ENCODE measurements around the gene LIPM.

Gene LIPM

GRCh38 chr10:88800152-88801125 is 2.1 kb upstream of the LIPM start:
- Histone ChIP-seq H2BK5ac (ENCODE audit: low read length) (no peak overlapping the region), H3K27ac (replicated peaks; ENCODE audit: low read length) (no peak overlapping the region), H3K4me1 (ENCODE audit: control insufficient read depth in 2 of 2, insufficient read depth in 1 of 2, low read depth in 1 of 2, low read length in 2 of 2) (no peaks in the 10 kb centered on the region), H3K4ac (ENCODE audit: low read length) (no peak overlapping the region), H3K9me3 (replicated peaks in 1 of 2; ENCODE audit: control insufficient read depth in 2 of 2, insufficient read depth in 1 of 2, low read depth in 1 of 2, low read length in 2 of 2) (no peaks in the 10 kb centered on the region), H4K8ac (ENCODE audit: low read depth, low read length) (no peak overlapping the region), H3K23ac (ENCODE audit: low read depth, low read length, poor library complexity) (no peak overlapping the region), H2AFZ (ENCODE audit: low read length) (no peak overlapping the region), H3K4me2 (ENCODE audit: insufficient read depth, low read length, poor library complexity, severe bottlenecking) (no peak overlapping the region), H3K36me3 (replicated peaks in 1 of 2; ENCODE audit: control insufficient read depth in 2 of 2, insufficient read depth in 2 of 2, low read length in 2 of 2) (no peaks in the 10 kb centered on the region), H3K9ac (ENCODE audit: low read depth, low read length, poor library complexity) (no peak overlapping the region), H3K14ac (ENCODE audit: low read length) (no peak overlapping the region), H3K18ac (ENCODE audit: low read length) (no peak overlapping the region), H2BK120ac (ENCODE audit: low read depth, low read length) (no peak overlapping the region), H3K79me1 (ENCODE audit: low read depth, low read length) (no peaks in the 10 kb centered on the region), H3K27me3 (ENCODE audit: control insufficient read depth in 3 of 3, insufficient read depth in 3 of 3, low read depth in 1 of 3, low read length in 3 of 3) (no peaks in the 10 kb centered on the region), H2BK15ac (ENCODE audit: low read length) (no peak overlapping the region), H3K4me3 (ENCODE audit: low read length in 2 of 2) (no peak overlapping the region), H2AK5ac (ENCODE audit: low read depth, low read length) (no peak overlapping the region), H2BK12ac (ENCODE audit: low read length) (no peak overlapping the region), H4K91ac (ENCODE audit: low read depth, low read length, poor library complexity) (no peak overlapping the region)
- no peak for DNase-seq (ENCODE audit: low spot score)
- no CpG with 5 or more reads among the region's 2 CpGs for WGBS, 2 donors (ENCODE audit: extremely low coverage in 2 of 2, insufficient read length in 2 of 2, insufficient replicate concordance in 1 of 2)

- Histone ChIP-seq H3K27me3 (ENCODE audit: control insufficient read depth in 3 of 3, insufficient read depth in 3 of 3, low read depth in 1 of 3, low read length in 3 of 3) (no peaks in the 10 kb centered on the region), H2BK12ac (ENCODE audit: low read length) (no peak overlapping the region), H2BK15ac (ENCODE audit: low read length) (no peak overlapping the region), H3K14ac (ENCODE audit: low read length) (no peak overlapping the region), H4K91ac (ENCODE audit: low read depth, low read length, poor library complexity) (no peak overlapping the region), H2AFZ (ENCODE audit: low read length) (no peak overlapping the region), H3K9ac (ENCODE audit: low read depth, low read length, poor library complexity) (no peak overlapping the region), H3K4ac (ENCODE audit: low read length) (no peak overlapping the region), H3K36me3 (replicated peaks in 1 of 2; ENCODE audit: control insufficient read depth in 2 of 2, insufficient read depth in 2 of 2, low read length in 2 of 2) (no peaks in the 10 kb centered on the region), H2BK120ac (ENCODE audit: low read depth, low read length) (no peak overlapping the region), H3K18ac (ENCODE audit: low read length) (no peak overlapping the region), H4K8ac (ENCODE audit: low read depth, low read length) (no peak overlapping the region), H3K79me1 (ENCODE audit: low read depth, low read length) (no peaks in the 10 kb centered on the region), H3K4me2 (ENCODE audit: insufficient read depth, low read length, poor library complexity, severe bottlenecking) (no peak overlapping the region), H2AK5ac (ENCODE audit: low read depth, low read length) (no peak overlapping the region), H2BK5ac (ENCODE audit: low read length) (no peak overlapping the region), H3K9me3 (replicated peaks in 1 of 2; ENCODE audit: control insufficient read depth in 2 of 2, insufficient read depth in 1 of 2, low read depth in 1 of 2, low read length in 2 of 2) (no peaks in the 10 kb centered on the region), H3K4me1 (ENCODE audit: control insufficient read depth in 2 of 2, insufficient read depth in 1 of 2, low read depth in 1 of 2, low read length in 2 of 2) (no peaks in the 10 kb centered on the region), H3K4me3 (ENCODE audit: low read length in 2 of 2) (no peak overlapping the region), H3K27ac (replicated peaks; ENCODE audit: low read length) (no peak overlapping the region), H3K23ac (ENCODE audit: low read depth, low read length, poor library complexity) (no peak overlapping the region)
- DNase-seq (ENCODE audit: low spot score) = no peak
- WGBS, 2 donors (ENCODE audit: extremely low coverage in 2 of 2, insufficient read length in 2 of 2, insufficient replicate concordance in 1 of 2) = no CpG with 5 or more reads among the region's 2 CpGs
These were observed 1.1 kb downstream of the LIPM start for GRCh38 chr10:88803641-88804040.

GRCh38 chr10:88804083-88804812 is 1.7 kb downstream of the LIPM start:
- Histone ChIP-seq H2BK12ac (ENCODE audit: low read length) (no peak overlapping the region), H3K36me3 (replicated peaks in 1 of 2; ENCODE audit: control insufficient read depth in 2 of 2, insufficient read depth in 2 of 2, low read length in 2 of 2) (no peaks in the 10 kb centered on the region), H2BK120ac (ENCODE audit: low read depth, low read length) (no peak overlapping the region), H3K27ac (replicated peaks; ENCODE audit: low read length) (no peak overlapping the region), H3K4me1 (ENCODE audit: control insufficient read depth in 2 of 2, insufficient read depth in 1 of 2, low read depth in 1 of 2, low read length in 2 of 2) (no peaks in the 10 kb centered on the region), H3K4ac (ENCODE audit: low read length) (no peak overlapping the region), H3K14ac (ENCODE audit: low read length) (no peak overlapping the region), H2AFZ (ENCODE audit: low read length) (no peak overlapping the region), H3K23ac (ENCODE audit: low read depth, low read length, poor library complexity) (no peak overlapping the region), H3K9me3 (replicated peaks in 1 of 2; ENCODE audit: control insufficient read depth in 2 of 2, insufficient read depth in 1 of 2, low read depth in 1 of 2, low read length in 2 of 2) (no peaks in the 10 kb centered on the region), H2AK5ac (ENCODE audit: low read depth, low read length) (no peak overlapping the region), H3K4me3 (ENCODE audit: low read length in 2 of 2) (no peak overlapping the region), H3K9ac (ENCODE audit: low read depth, low read length, poor library complexity) (no peak overlapping the region), H3K18ac (ENCODE audit: low read length) (no peak overlapping the region), H3K4me2 (ENCODE audit: insufficient read depth, low read length, poor library complexity, severe bottlenecking) (no peak overlapping the region), H2BK15ac (ENCODE audit: low read length) (no peak overlapping the region), H4K8ac (ENCODE audit: low read depth, low read length) (no peak overlapping the region), H3K79me1 (ENCODE audit: low read depth, low read length) (no peaks in the 10 kb centered on the region), H2BK5ac (ENCODE audit: low read length) (no peak overlapping the region), H4K91ac (ENCODE audit: low read depth, low read length, poor library complexity) (no peak overlapping the region), H3K27me3 (ENCODE audit: control insufficient read depth in 3 of 3, insufficient read depth in 3 of 3, low read depth in 1 of 3, low read length in 3 of 3) (no peaks in the 10 kb centered on the region)
- DNase-seq (ENCODE audit: low spot score) = no peak
- 100% methylated on average over 2 of the region's 6 CpGs; no CpG with 5 or more reads in 1 of the 2 donors for WGBS, 2 donors (ENCODE audit: extremely low coverage in 2 of 2, insufficient read length in 2 of 2, insufficient replicate concordance in 1 of 2)

- Histone ChIP-seq H2AK5ac (ENCODE audit: low read depth, low read length) (no peak overlapping the region), H3K14ac (ENCODE audit: low read length) (no peak overlapping the region), H3K9me3 (replicated peaks in 1 of 2; ENCODE audit: control insufficient read depth in 2 of 2, insufficient read depth in 1 of 2, low read depth in 1 of 2, low read length in 2 of 2) (no peaks in the 10 kb centered on the region), H3K18ac (ENCODE audit: low read length) (no peak overlapping the region), H3K23ac (ENCODE audit: low read depth, low read length, poor library complexity) (no peak overlapping the region), H2BK12ac (ENCODE audit: low read length) (no peak overlapping the region), H2BK120ac (ENCODE audit: low read depth, low read length) (no peak overlapping the region), H2AFZ (ENCODE audit: low read length) (no peak overlapping the region), H4K91ac (ENCODE audit: low read depth, low read length, poor library complexity) (no peak overlapping the region), H3K27me3 (ENCODE audit: control insufficient read depth in 3 of 3, insufficient read depth in 3 of 3, low read depth in 1 of 3, low read length in 3 of 3) (no peaks in the 10 kb centered on the region), H3K4me3 (ENCODE audit: low read length in 2 of 2) (no peak overlapping the region), H3K27ac (replicated peaks; ENCODE audit: low read length) (no peak overlapping the region), H3K9ac (ENCODE audit: low read depth, low read length, poor library complexity) (no peak overlapping the region), H2BK15ac (ENCODE audit: low read length) (no peak overlapping the region), H3K4ac (ENCODE audit: low read length) (no peak overlapping the region), H3K79me1 (ENCODE audit: low read depth, low read length) (no peaks in the 10 kb centered on the region), H4K8ac (ENCODE audit: low read depth, low read length) (no peak overlapping the region), H2BK5ac (ENCODE audit: low read length) (no peak overlapping the region), H3K4me2 (ENCODE audit: insufficient read depth, low read length, poor library complexity, severe bottlenecking) (no peak overlapping the region), H3K36me3 (replicated peaks in 1 of 2; ENCODE audit: control insufficient read depth in 2 of 2, insufficient read depth in 2 of 2, low read length in 2 of 2) (no peaks in the 10 kb centered on the region), H3K4me1 (ENCODE audit: control insufficient read depth in 2 of 2, insufficient read depth in 1 of 2, low read depth in 1 of 2, low read length in 2 of 2) (no peaks in the 10 kb centered on the region)
- WGBS, 2 donors (ENCODE audit: extremely low coverage in 2 of 2, insufficient read length in 2 of 2, insufficient replicate concordance in 1 of 2) = 100% methylated on average over 1 of the region's 2 CpGs; no CpG with 5 or more reads in 1 of the 2 donors
- DNase-seq (ENCODE audit: low spot score) = no peak
These were observed 2.8 kb downstream of the LIPM start for GRCh38 chr10:88805361-88805760.

Measured in neuronal stem cell (in vitro differentiated cells).